GM10266 (cell line): Measurements from ENCODE around the gene SPDYE16.
"Not testable (repeated sequence)": the region's sequence is repeated elsewhere in the genome, so short reads cannot be mapped to it uniquely, and the experiment has no call there.

Experiments used
- DNase-seq: peaks from one replicate; pipeline ENCODE4 v3.0.0; 2012; ENCODE audit errors: extremely low spot score
- CTCF ChIP-seq: IDR thresholded peaks from 2 replicates; pipeline ENCODE4 v1.5.1; 2012; ENCODE audit warnings: mild to moderate bottlenecking, low read depth; ENCODE audit not compliant: control insufficient read depth, insufficient read depth; ENCODE audit errors: missing control alignments

SPDYE16 gene

DNA sequence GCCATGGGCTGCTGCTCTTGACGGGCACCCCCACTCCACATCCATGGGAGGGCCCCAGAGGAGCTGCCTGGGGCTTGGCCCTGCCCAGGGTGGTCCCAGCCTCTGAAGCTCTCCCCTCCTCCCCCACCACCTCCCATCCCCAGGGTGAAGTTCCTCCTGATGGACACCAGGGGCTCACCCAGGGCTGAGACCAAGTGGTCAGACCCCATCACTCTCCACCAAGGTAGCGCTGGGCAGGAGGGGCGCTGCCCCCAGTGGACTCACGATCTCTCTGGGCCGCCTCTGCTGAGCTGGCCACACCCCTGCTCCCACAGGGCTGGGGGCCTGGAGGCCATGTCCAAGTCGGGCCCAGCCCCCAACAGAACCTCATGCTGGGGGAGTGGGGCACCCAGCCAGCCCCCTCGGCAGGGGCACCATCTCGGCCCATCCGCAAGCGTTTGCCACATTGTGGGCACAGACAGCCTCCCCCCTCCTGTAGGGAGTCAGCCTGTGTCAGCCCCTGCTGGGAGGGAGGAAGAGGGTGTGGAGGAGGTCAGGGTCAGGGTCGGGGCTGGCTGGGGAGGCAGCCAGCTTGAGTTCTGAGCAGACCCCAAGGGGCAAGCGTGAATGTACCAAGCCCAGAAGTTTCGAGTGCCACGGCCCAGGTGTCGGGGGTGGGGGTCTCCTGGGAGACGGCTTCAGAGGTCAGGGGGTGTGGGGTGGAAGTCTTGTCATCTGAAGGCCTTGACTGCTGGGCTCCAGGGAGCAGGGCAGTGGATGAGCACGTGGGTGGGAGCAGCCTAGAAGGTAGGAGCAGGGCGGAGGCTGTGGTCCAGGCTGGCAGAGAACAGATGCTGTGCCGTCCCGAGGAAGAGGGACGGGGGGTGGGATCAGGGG, 29.9 kb downstream of the SPDYE16 start:
- DNase-seq, result no peak
- no peak for TF ChIP-seq CTCF

DNA sequence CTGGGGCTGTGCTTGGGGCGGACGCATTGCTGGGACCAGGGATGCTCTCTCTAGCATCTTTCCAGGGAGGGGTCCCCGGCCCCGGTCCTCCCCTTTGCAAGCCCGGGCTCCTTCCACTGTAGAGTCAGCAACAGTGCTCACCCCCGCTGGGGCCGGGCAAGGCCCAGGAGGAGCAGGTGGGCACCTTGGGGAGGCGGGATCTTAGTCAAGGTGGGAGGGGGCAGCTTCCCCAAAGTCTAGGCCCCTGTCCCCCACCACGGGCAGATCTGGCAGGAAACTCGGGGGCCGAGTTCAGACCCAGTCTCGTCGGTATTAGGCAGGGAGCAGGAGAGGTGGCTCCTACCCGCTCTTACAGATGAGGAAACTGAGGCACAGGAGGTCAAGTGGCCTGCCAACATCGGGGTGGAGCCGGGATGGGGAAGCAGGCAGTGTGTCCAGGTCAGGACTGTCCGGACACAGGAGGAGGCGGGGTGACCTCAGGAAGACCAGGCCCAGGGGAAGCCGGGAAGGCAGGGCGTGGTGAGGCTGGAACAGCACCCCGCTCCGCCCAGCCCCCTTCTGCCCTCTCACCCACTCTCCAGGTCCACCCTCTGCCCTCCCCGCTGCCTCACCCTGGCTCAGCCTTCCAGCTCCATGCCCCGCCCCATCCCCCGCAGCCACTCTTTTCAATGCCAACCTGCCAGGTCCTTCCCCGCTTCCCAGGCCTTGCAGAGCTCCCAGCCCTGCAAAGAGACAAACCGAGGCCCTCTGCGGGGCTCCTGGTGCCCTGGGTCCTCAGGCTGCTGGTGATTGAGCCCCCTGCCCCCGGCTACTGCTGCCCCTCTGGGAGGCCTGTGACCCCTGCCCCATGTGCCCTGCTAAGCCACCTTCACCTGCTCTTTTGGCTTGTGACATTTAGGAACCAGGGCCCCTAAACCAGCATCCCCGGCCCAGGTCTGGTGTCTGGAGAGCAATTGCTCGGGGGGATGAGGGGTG, 30.9 kb downstream of the SPDYE16 start:
- DNase-seq, result not testable (repeated sequence)

GRCh38 chr7:76511200-76511910, 31.7 kb downstream of the SPDYE16 start:
- DNase-seq, result not testable (repeated sequence)

DNA sequence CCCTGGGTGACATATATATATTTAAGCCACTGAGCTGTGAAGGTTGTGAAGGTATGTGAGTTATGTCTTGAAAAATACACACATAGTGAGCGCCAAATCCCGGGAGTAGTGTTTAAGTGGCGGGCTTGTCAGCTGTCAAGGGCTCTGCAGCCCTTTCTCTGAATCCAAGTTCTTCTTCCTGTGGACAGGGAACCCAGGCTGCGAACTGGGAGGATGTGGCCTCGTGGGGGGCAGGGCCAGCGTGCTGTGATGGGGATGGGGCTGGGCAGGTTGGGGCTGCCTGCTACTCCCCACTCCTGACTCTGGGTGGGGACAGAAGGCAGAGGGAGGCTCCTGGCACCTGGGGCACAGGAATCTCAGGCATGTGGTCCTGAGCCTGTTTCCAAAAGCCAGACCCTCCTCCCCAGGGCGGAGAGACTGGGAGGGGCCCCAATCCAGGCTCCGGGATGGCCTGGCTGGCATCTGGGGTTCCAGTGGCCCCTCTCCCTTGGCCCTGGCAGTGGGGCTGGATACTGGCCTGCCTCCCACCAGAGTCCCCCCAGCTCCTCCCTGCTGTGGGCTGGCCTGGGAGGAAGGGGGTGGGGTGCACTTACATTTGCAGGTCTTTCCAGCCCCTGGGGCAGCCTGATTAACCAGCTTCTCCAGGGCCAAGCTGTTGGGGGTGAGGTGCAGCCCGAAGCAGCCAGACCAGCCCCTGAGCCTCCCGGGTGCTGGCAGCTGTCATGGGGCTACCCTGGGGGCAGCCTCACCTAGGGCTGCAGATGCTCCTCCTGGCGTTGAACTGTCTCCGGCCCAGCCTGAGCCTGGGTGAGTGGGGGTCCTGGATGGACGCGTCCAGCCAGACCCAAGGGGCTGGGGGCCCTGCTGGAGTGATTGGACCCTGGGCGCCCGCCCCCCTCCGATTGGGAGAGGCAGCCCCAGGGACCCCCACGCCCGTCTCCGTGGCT, 32.9 kb downstream of the SPDYE16 start, which contains the start of gene UPK3B:
TSS of gene UPK3B (plus strand) at position 622 of the 947 bp plus-strand sequence. CDS start at position 723, 101 bp downstream.
- no peak for DNase-seq
- no peak for TF ChIP-seq CTCF

GRCh38 chr7:76507723-76508406, 35.2 kb downstream of the SPDYE16 start:
- TF ChIP-seq CTCF, result no peak
- no peak for DNase-seq

GRCh38 chr7:76506643-76507042, 36.5 kb downstream of the SPDYE16 start:
- DNase-seq, result not testable (repeated sequence)

GRCh38 chr7:76506081-76506440, 37.0 kb downstream of the SPDYE16 start:
- no peak for TF ChIP-seq CTCF
- no peak for DNase-seq
